Body of pancreas (tissue), 4 donors: ENCODE data around the gene KLHL26.

Experiments
- POLR2A ChIP-seq, 3 donors: fragments of 450-650 bp; IDR thresholded peaks; one replicate each; pipeline ENCODE4 v1.6.1; 2016; ENCODE audit warnings: antibody characterized with exemption in 3 of 3, mild to moderate bottlenecking in 2 of 3
- TF ChIP-seq, protein P1 (sequence below), 7 experiments: fragments of 450-650 bp in 4 of 7; fragments of 200-600 bp in 3 of 7; sonication (generic) in 3 of 7; IDR thresholded peaks; one replicate each; pipeline ENCODE4 v1.5.1; 2016 to 2019; ENCODE audit warnings: antibody characterized with exemption in 7 of 7

DNA sequence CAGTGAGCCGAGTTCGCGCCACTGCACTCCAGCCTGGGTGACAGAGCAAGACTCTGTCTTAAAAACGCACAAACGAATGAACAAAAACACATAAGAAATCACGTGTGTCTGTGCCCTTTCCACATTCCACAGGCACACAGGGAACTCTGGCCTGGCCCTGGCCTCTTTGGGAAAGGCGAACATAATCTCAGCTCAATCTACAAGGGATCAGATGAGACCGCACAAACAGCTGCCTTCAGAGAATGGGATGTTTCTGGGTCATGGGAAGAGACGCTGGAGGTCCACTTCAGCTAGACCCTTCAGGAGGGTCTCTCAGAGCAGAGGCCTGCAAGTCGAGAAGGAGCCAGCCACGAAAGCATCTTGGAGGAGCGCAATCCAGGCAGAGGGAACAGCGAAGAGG lies 40.3 kb downstream of the KLHL26 start:
- TF ChIP-seq, protein P1, sequence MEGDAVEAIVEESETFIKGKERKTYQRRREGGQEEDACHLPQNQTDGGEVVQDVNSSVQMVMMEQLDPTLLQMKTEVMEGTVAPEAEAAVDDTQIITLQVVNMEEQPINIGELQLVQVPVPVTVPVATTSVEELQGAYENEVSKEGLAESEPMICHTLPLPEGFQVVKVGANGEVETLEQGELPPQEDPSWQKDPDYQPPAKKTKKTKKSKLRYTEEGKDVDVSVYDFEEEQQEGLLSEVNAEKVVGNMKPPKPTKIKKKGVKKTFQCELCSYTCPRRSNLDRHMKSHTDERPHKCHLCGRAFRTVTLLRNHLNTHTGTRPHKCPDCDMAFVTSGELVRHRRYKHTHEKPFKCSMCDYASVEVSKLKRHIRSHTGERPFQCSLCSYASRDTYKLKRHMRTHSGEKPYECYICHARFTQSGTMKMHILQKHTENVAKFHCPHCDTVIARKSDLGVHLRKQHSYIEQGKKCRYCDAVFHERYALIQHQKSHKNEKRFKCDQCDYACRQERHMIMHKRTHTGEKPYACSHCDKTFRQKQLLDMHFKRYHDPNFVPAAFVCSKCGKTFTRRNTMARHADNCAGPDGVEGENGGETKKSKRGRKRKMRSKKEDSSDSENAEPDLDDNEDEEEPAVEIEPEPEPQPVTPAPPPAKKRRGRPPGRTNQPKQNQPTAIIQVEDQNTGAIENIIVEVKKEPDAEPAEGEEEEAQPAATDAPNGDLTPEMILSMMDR (IDR thresholded peaks at IDR 0.05): no peak
- no peak for TF ChIP-seq POLR2A (IDR thresholded peaks at IDR 0.05)
